ENCODE measurements around the gene SLC2A9.

DNA sequence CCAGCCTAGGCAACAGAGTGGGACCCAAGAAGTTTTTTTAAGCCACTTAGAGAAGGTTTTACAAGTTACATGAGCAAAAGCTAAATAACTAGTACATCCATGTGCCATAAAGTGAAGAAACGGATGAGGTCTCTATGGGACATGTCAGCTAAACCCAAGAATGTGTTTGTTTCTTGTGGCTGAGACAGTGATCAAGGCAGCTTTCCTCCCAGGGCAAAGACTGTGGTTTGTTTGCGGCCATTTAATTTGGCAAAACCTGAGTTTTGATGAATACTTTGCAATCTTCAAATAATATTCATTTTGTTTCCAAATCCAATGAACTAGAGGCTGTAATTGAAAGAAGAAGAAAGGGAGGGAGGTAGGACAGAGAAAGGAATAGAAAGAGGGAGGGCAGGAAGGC, 44.9 kb upstream of the SLC2A9 start:
- TF ChIP-seq CTCF (IDR thresholded peaks at IDR 0.05; ENCODE audit: extremely low read depth in 1 of 2, insufficient read depth in 1 of 2, low read depth in 1 of 2, low read length in 2 of 2) (no peak), POLR2A (IDR thresholded peaks at IDR 0.05; ENCODE audit: low read depth, low read length) (no peak), POLR2AphosphoS5 (IDR thresholded peaks at IDR 0.05; ENCODE audit: insufficient read depth, low read depth, low read length) (no peak), EZH2 (IDR thresholded peaks at IDR 0.05; ENCODE audit: borderline replicate concordance, low read depth, low read length, severe bottlenecking) (no peak)
